Colonic mucosa (tissue), 4 donors: ENCODE results near the gene PROSER2. TPM values are rescaled to one million over a fixed set of nuclear protein-coding genes. Genes with fewer than 3 reads are reported as not detected.

Experiments used
- DNase-seq: peaks from one replicate; pipeline ENCODE4 v3.0.0-alpha.2; 2020
- H3K27ac ChIP-seq: fragments of 200-600 bp; one replicate; pipeline ENCODE4 v1.8.0; 2021
- H3K27me3 ChIP-seq: fragments of 200-600 bp; one replicate; pipeline ENCODE4 v1.8.0; 2021
- H3K36me3 ChIP-seq: fragments of 200-600 bp; one replicate; pipeline ENCODE4 v1.8.0; 2021
- H3K4me1 ChIP-seq: fragments of 200-600 bp; one replicate; pipeline ENCODE4 v1.8.0; 2021; ENCODE audit warnings: mild to moderate bottlenecking
- H3K4me3 ChIP-seq: fragments of 200-600 bp; one replicate; pipeline ENCODE4 v1.8.0; 2021
- H3K9ac ChIP-seq, 2 donors: one replicate each; pipeline ENCODE4 v1.7.0; 2013; ENCODE audit warnings: control low read depth in 2 of 2, low read depth in 2 of 2, low read length in 2 of 2
- H3K9me3 ChIP-seq: fragments of 200-600 bp; one replicate; pipeline ENCODE4 v1.8.0; 2021
- intact Hi-C: fragments of 100-400 bp; cut with DNase I; formaldehyde crosslinking; loops from one replicate; pipeline ENCODE4 v1.14.1; 2022
- total RNA-seq, 2 donors: library from RNA; stranded (reverse); fragmentation: NEBNext Ultra II Directional in 1 of 2; extraction: Animal tissue kit (Norgen Biotek cat#: 25700) in 1 of 2; gene quantifications; one replicate each; pipeline ENCODE4 v1.2.1, GENCODE V29; 2021
- TF ChIP-seq, protein P1 (sequence below): fragments of 200-600 bp; IDR thresholded peaks from one replicate; pipeline ENCODE4 v1.8.0; 2022; ENCODE audit warnings: antibody characterized with exemption, mild to moderate bottlenecking
- donor health status: healthy.
- donor health status: DM: no; HTN: no; CAD: no.
- donor health status: DM: no; HTN: no; CAD: no.

The PROSER2 gene
- total RNA-seq, 2 donors from 2014 or later, result 12.9 to 16.2 TPM

DNA sequence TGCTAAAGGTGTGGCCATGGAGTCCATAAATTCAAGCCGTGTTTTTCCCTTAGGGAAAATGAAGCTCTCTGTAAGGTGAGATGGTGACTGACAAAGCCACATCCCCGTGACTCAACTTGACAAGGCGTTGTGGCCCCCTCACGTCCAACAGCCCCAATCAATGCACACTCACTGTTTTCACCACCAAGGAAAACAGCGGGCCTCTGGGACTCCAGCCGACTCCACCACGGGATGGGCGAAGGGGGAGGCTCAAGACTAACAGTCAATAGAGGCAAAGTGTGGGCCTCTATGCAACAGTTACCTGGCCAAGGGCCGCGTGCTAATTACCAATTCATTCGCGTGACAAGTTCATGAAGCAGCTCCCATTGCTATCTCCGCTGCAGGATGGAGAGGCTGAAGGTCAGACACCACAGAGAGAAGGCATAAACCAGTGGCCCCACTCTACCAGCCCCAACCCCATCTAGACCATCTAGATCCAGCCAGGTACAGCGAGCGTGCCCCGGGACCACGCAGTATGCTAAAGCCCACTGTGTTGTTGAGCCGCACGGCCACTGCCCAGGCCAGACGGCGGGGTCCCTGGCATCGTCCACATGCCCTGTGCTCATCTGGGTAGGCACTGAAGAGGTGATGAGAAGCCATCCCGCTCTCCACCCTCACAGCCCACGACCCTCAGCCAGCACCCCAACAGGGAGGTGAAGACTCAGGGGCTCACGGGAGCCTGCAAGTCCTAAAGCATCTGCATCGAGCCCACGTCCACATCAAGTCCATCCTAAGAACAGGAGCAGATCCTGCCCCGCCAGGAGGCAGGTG is 76.1 kb downstream of the PROSER2 start:
- DNase-seq, result no peak
- Histone ChIP-seq H3K36me3 (no peaks in the 10 kb centered on the region), H3K4me1 (no peaks in the 10 kb centered on the region), H3K9ac (no peak overlapping the region), H3K9me3 (no peaks in the 10 kb centered on the region), H3K4me3 (no peak overlapping the region), H3K27me3 (no peaks in the 10 kb centered on the region), H3K27ac (no peak overlapping the region)
- TF ChIP-seq, protein P1, sequence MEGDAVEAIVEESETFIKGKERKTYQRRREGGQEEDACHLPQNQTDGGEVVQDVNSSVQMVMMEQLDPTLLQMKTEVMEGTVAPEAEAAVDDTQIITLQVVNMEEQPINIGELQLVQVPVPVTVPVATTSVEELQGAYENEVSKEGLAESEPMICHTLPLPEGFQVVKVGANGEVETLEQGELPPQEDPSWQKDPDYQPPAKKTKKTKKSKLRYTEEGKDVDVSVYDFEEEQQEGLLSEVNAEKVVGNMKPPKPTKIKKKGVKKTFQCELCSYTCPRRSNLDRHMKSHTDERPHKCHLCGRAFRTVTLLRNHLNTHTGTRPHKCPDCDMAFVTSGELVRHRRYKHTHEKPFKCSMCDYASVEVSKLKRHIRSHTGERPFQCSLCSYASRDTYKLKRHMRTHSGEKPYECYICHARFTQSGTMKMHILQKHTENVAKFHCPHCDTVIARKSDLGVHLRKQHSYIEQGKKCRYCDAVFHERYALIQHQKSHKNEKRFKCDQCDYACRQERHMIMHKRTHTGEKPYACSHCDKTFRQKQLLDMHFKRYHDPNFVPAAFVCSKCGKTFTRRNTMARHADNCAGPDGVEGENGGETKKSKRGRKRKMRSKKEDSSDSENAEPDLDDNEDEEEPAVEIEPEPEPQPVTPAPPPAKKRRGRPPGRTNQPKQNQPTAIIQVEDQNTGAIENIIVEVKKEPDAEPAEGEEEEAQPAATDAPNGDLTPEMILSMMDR, result no peak
- intact Hi-C loops, result no loop called here

DNA sequence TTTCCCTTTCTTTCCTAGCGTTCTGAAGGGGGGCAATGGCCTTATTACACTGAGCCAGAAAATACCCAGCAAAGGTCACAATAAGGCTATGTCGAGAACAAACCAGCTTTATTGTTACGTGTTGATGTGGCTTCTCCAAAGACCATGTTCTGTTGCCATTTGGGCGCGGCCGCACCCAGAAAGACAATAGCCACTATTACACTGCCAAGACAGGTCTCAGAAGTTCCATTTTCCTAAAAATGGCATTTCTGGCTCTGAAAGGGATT is 77.8 kb downstream of the PROSER2 start:
- TF ChIP-seq, protein P1, result no peak
- H3K9ac ChIP-seq, result no peak overlapping the region
- intact Hi-C loops, result no loop called here

DNA sequence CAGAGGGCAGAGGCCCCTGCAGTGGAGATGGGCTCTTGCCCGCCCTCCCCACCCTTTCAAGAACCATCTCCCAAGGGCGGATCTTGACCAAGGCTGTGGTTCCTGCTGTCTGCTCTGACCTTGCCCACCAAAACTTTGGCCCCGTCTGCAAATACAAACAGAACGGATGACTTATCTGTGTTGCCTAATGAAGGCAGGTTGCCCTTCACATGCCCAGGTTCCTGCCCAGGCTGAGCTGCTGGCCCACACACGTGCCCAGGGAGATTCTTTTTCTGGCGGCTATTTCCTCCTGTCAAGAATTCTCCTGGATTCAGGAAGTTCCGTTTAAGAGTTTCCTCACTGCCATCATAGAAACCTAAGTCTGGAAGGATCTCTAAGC is 78.3 kb downstream of the PROSER2 start:
- Histone ChIP-seq H3K4me1 (no peaks in the 10 kb centered on the region), H3K9ac (no peak overlapping the region), H3K27ac (no peak overlapping the region), H3K9me3 (no peaks in the 10 kb centered on the region), H3K4me3 (no peak overlapping the region), H3K36me3 (no peaks in the 10 kb centered on the region), H3K27me3 (no peaks in the 10 kb centered on the region)
- DNase-seq, result no peak
- TF ChIP-seq, protein P1, result no peak
- intact Hi-C loops, result no loop called here

More for the DNA sequence above, 77.8 kb downstream of the PROSER2 start:
- Histone ChIP-seq H3K27ac (no peak overlapping the region), H3K27me3 (no peaks in the 10 kb centered on the region), H3K9me3 (no peaks in the 10 kb centered on the region), H3K4me3 (no peak overlapping the region), H3K36me3 (no peaks in the 10 kb centered on the region), H3K4me1 (no peaks in the 10 kb centered on the region)
- no peak for DNase-seq

DNA sequence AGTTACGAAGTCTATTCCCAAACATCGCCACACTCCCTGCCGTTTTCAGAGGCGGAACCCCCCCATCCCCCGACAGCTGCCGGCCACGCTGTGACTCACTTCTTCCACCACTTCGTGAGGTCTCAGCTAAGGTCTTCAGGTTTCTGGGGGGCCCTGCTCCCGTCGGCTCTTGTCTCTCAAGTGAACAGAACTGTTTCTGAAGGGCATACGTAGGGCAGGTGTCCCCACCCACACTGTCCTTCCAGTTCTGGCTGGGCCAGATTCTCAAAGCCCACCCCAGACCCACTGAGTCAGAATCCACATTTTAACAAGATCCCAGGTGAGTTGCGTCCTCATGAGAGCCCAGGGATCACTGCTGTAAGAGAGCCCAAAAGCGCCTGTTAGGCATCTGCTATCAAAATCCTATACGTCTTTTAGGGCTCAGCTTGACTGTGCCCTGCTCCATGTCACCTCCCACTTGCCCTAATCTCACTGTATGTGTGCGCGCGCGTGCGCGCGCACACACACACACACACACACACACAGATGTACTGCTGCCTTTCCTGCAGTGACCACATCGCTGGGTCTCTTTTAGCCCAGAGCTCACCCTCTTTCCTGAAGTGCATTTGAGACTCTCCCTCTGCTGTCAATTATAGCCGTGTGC is 78.8 kb downstream of the PROSER2 start:
- no peaks in the 10 kb centered on the region for H3K36me3 ChIP-seq
- H3K27ac ChIP-seq, result no peak overlapping the region
- no peak for DNase-seq
- H3K4me1 ChIP-seq, result no peaks in the 10 kb centered on the region
- intact Hi-C loops, result no loop called here
- H3K9ac ChIP-seq, result no peak overlapping the region
- no peak overlapping the region for H3K4me3 ChIP-seq
- H3K27me3 ChIP-seq, result no peaks in the 10 kb centered on the region
- TF ChIP-seq, protein P1, result no peak
- H3K9me3 ChIP-seq, result no peaks in the 10 kb centered on the region

DNA sequence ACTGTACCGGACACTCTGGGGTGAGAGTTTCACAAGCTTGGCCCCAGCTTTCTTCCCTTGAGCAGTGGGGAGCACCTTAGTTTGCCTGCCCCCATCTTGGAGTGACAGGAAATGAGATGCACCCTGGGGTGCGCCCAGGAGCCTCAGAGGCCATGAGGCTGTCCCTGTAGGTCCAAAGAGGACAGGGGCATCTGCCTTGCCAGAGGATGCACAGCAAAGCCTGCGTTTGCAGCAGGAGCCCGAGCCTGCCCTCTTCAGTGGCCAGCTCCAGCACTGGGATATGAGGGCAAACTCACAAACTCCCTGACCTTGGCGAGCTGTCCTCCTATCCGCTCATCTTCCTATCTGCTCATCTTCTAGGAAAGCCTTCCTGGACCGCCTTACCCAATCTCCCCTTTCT is 79.5 kb downstream of the PROSER2 start:
- Histone ChIP-seq H3K4me1 (no peaks in the 10 kb centered on the region), H3K27ac (no peak overlapping the region), H3K27me3 (no peaks in the 10 kb centered on the region), H3K4me3 (no peak overlapping the region), H3K9ac (no peak overlapping the region), H3K9me3 (no peaks in the 10 kb centered on the region), H3K36me3 (no peaks in the 10 kb centered on the region)
- no peak for DNase-seq
- intact Hi-C loops, result no loop called here
- TF ChIP-seq, protein P1, result no peak
